ENCODE results near the gene GLRX. TPM values are rescaled to one million over a fixed set of nuclear protein-coding genes. Genes with fewer than 3 reads are reported as not detected.

Gene GLRX
- total and polyA plus RNA-seq, 2 of the 13 experiments (the other 11 are each of a cell fraction or from before 2014, with no cell fraction given) = 63.8 to 499 TPM

DNA sequence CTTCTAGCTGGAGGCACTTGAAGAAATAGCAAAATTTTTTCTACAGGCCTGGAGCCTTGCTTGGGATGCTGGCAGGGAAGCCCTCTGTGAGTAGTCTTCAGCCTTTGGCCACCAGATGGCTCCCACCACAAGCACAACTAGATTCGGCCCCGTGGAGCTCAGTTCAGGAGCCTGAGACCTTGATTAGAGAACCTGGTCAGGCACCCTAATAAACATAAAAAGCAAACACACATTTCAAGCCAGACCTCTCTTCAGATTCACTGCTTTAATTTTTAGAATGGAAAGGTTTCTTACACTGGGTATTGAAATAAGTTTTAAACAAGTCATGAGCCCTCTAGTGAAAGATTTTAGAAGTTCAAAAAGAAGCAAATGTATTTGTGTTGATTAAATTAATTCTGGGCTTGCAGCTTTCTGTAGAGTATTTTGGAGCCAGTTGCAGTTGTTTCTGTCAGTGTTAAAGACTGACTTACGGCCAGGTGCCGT, 41.4 kb downstream of the GLRX start (continued):
- TF ChIP-seq ZBTB26 (CRISPR knock-in tag; IDR thresholded peaks at IDR 0.05; ENCODE audit: borderline replicate concordance) (no peak), ZNF784 (CRISPR knock-in tag; IDR thresholded peaks at IDR 0.05; ENCODE audit: borderline replicate concordance) (no peak), ZFX (CRISPR knock-in tag; IDR thresholded peaks at IDR 0.05; ENCODE audit: low read depth) (0 out of 2 replicates have a peak, but pooled peaks have one; percentile 32), ZMAT5 (CRISPR knock-in tag; IDR thresholded peaks at IDR 0.05; ENCODE audit: borderline replicate concordance, low read depth) (no peak), ZNF30 (CRISPR knock-in tag; IDR thresholded peaks at IDR 0.05) (no peak), RARA (CRISPR knock-in tag; IDR thresholded peaks at IDR 0.05) (no peak), ZFP1 (CRISPR knock-in tag; IDR thresholded peaks at IDR 0.05) (no peak), TRAFD1 (CRISPR knock-in tag; IDR thresholded peaks at IDR 0.05; ENCODE audit: borderline replicate concordance) (no peak), KAT2B (IDR thresholded peaks at IDR 0.05; ENCODE audit: borderline replicate concordance, low read depth, low read length) (no peak), NFATC3 (CRISPR knock-in tag; IDR thresholded peaks at IDR 0.05) (no peak)
- TF ChIP-seq, protein P1, sequence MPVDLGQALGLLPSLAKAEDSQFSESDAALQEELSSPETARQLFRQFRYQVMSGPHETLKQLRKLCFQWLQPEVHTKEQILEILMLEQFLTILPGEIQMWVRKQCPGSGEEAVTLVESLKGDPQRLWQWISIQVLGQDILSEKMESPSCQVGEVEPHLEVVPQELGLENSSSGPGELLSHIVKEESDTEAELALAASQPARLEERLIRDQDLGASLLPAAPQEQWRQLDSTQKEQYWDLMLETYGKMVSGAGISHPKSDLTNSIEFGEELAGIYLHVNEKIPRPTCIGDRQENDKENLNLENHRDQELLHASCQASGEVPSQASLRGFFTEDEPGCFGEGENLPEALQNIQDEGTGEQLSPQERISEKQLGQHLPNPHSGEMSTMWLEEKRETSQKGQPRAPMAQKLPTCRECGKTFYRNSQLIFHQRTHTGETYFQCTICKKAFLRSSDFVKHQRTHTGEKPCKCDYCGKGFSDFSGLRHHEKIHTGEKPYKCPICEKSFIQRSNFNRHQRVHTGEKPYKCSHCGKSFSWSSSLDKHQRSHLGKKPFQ (CRISPR knock-in tag; IDR thresholded peaks at IDR 0.05; ENCODE audit: insufficient replicate concordance) = no peak
- TF ChIP-seq, protein P2, sequence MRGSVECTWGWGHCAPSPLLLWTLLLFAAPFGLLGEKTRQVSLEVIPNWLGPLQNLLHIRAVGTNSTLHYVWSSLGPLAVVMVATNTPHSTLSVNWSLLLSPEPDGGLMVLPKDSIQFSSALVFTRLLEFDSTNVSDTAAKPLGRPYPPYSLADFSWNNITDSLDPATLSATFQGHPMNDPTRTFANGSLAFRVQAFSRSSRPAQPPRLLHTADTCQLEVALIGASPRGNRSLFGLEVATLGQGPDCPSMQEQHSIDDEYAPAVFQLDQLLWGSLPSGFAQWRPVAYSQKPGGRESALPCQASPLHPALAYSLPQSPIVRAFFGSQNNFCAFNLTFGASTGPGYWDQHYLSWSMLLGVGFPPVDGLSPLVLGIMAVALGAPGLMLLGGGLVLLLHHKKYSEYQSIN (CRISPR knock-in tag; IDR thresholded peaks at IDR 0.05; ENCODE audit: borderline replicate concordance) = no peak
- TF ChIP-seq, protein P3, sequence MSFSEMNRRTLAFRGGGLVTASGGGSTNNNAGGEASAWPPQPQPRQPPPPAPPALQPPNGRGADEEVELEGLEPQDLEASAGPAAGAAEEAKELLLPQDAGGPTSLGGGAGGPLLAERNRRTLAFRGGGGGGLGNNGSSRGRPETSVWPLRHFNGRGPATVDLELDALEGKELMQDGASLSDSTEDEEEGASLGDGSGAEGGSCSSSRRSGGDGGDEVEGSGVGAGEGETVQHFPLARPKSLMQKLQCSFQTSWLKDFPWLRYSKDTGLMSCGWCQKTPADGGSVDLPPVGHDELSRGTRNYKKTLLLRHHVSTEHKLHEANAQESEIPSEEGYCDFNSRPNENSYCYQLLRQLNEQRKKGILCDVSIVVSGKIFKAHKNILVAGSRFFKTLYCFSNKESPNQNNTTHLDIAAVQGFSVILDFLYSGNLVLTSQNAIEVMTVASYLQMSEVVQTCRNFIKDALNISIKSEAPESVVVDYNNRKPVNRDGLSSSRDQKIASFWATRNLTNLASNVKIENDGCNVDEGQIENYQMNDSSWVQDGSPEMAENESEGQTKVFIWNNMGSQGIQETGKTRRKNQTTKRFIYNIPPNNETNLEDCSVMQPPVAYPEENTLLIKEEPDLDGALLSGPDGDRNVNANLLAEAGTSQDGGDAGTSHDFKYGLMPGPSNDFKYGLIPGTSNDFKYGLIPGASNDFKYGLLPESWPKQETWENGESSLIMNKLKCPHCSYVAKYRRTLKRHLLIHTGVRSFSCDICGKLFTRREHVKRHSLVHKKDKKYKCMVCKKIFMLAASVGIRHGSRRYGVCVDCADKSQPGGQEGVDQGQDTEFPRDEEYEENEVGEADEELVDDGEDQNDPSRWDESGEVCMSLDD (CRISPR knock-in tag; IDR thresholded peaks at IDR 0.05; ENCODE audit: borderline replicate concordance) = no peak
- TF ChIP-seq, protein P4, sequence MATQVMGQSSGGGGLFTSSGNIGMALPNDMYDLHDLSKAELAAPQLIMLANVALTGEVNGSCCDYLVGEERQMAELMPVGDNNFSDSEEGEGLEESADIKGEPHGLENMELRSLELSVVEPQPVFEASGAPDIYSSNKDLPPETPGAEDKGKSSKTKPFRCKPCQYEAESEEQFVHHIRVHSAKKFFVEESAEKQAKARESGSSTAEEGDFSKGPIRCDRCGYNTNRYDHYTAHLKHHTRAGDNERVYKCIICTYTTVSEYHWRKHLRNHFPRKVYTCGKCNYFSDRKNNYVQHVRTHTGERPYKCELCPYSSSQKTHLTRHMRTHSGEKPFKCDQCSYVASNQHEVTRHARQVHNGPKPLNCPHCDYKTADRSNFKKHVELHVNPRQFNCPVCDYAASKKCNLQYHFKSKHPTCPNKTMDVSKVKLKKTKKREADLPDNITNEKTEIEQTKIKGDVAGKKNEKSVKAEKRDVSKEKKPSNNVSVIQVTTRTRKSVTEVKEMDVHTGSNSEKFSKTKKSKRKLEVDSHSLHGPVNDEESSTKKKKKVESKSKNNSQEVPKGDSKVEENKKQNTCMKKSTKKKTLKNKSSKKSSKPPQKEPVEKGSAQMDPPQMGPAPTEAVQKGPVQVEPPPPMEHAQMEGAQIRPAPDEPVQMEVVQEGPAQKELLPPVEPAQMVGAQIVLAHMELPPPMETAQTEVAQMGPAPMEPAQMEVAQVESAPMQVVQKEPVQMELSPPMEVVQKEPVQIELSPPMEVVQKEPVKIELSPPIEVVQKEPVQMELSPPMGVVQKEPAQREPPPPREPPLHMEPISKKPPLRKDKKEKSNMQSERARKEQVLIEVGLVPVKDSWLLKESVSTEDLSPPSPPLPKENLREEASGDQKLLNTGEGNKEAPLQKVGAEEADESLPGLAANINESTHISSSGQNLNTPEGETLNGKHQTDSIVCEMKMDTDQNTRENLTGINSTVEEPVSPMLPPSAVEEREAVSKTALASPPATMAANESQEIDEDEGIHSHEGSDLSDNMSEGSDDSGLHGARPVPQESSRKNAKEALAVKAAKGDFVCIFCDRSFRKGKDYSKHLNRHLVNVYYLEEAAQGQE (IDR thresholded peaks at IDR 0.05; ENCODE audit: borderline replicate concordance in 1 of 2, low read depth in 1 of 2, low read length in 2 of 2) = no peak

Measured in HepG2 (cell line).